Renal cortical epithelial cell (primary cell): ENCODE results near the gene FALEC. TPM values are rescaled to one million over a fixed set of nuclear protein-coding genes. Genes with fewer than 3 reads are reported as not detected.
"Not testable (repeated sequence)": the region's sequence is repeated elsewhere in the genome, so short reads cannot be mapped to it uniquely, and the experiment has no call there.

Source experiments
- DNase-seq: peaks from one replicate; pipeline ENCODE4 v3.0.0-alpha.2; 2011; ENCODE audit warnings: low read depth
- total RNA-seq: library from RNA; depleted of rRNA; stranded (reverse); fragments of >200 nt; gene quantifications from 2 replicates; pipeline ENCODE4 v1.2.3, GENCODE V29; 2014

FALEC gene
- total RNA-seq, 1 donor from 2014 or later, result not detected

- DNase-seq, result no peak
Measured at GRCh38 chr1:150574260-150575071, 58.9 kb downstream of the FALEC start.

GRCh38 chr1:150575072-150575489 is 59.5 kb downstream of the FALEC start:
- DNase-seq, result no peak

GRCh38 chr1:150575518-150576366 is 60.2 kb downstream of the FALEC start:
- no peak for DNase-seq

GRCh38 chr1:150576367-150576711 is 60.8 kb downstream of the FALEC start:
- no peak for DNase-seq

GRCh38 chr1:150576794-150577556 is 61.4 kb downstream of the FALEC start:
- DNase-seq, result no peak

GRCh38 chr1:150577557-150578271 is 62.2 kb downstream of the FALEC start:
- no peak for DNase-seq

GRCh38 chr1:150578272-150579109 is 62.9 kb downstream of the FALEC start:
- peak; percentile 73 for DNase-seq

GRCh38 chr1:150579110-150579944 is 63.8 kb downstream of the FALEC start, which contains the start of gene MCL1:
Gene MCL1 (minus strand): TSS chr1:150579610. CDS start chr1:150579530, 80 bp downstream.
- DNase-seq, result peak; percentile 90

GRCh38 chr1:150579945-150580642 is 64.5 kb downstream of the FALEC start:
- DNase-seq, result no peak

- not testable (repeated sequence) for DNase-seq
Measured at GRCh38 chr1:150580966-150581365, 65.4 kb downstream of the FALEC start.

- DNase-seq, result not testable (repeated sequence)
Measured at GRCh38 chr1:150581437-150581836, 65.9 kb downstream of the FALEC start.

- not testable (repeated sequence) for DNase-seq
Measured at GRCh38 chr1:150581962-150582361, 66.4 kb downstream of the FALEC start.

- DNase-seq, result no peak
Measured at GRCh38 chr1:150582371-150582770, 66.8 kb downstream of the FALEC start.

Other genes with a start within 250 kb of the FALEC start
- gene APH1A, start 246.7 kb upstream of the FALEC start, total RNA-seq, result 70.0 and 126 TPM in 2 replicates
- 1.9 and 2.1 TPM in 2 replicates for gene C1orf54, start 243.0 kb upstream of the FALEC start, total RNA-seq
- 2.4 and 3.6 TPM in 2 replicates for gene CIART, start 233.2 kb upstream of the FALEC start, total RNA-seq
- gene MRPS21, start 221.9 kb upstream of the FALEC start, total RNA-seq, result 50.2 and 67.0 TPM in 2 replicates
- gene PRPF3, start 194.2 kb upstream of the FALEC start, total RNA-seq, result 21.7 and 34.3 TPM in 2 replicates
- 7.8 and 19.4 TPM in 2 replicates for gene RPRD2, start 151.6 kb upstream of the FALEC start, total RNA-seq
- 16.0 and 20.5 TPM in 2 replicates for gene TARS2, start 28.3 kb upstream of the FALEC start, total RNA-seq
- gene ECM1, start 7.6 kb upstream of the FALEC start, total RNA-seq, result 0.35 and 0.60 TPM in 2 replicates
- 1.4 and 7.4 TPM in 2 replicates for gene ADAMTSL4, start 33.7 kb downstream of the FALEC start, total RNA-seq
- gene MCL1, start 63.9 kb downstream of the FALEC start, total RNA-seq, result 250 and 364 TPM in 2 replicates
- 109 and 232 TPM in 2 replicates for gene ENSA, start 113.9 kb downstream of the FALEC start, total RNA-seq
- 13.4 and 28.2 TPM in 2 replicates for gene GOLPH3L, start 181.4 kb downstream of the FALEC start, total RNA-seq
- not detected in 2 replicates for gene HORMAD1, start 205.1 kb downstream of the FALEC start, total RNA-seq